NCI-H1105 (cell line): ENCODE data around the gene MISP3.

ENCODE experiments used
- DNase-seq: peaks from one replicate; lab custom pipeline; 2025; lab: John Stamatoyannopoulos, UW

The MISP3 gene

DNA sequence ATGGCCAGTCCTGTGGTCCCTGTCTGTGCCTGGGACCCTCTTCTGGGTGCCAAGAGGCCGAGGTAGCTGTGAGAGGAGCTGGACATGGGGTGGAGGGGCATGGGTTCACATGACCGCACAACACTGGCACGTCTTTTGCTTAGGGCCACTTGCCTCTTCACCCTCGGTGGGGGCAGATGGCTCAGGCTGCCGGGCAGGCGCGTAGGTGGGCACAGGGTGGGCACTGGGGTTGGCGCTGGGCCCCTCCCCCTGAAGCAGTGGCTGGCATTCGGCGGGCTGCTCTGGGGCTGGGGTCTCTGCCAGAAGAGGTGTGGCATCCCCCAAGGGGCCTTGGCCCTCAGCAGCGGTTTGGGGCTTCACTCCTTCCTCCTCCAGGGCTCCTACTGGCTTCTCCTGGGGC lies 19.1 kb upstream of the MISP3 start:
- DNase-seq: no peak

GRCh38 chr19:14054099-14054498 lies 18.5 kb upstream of the MISP3 start:
- no peak for DNase-seq

DNA sequence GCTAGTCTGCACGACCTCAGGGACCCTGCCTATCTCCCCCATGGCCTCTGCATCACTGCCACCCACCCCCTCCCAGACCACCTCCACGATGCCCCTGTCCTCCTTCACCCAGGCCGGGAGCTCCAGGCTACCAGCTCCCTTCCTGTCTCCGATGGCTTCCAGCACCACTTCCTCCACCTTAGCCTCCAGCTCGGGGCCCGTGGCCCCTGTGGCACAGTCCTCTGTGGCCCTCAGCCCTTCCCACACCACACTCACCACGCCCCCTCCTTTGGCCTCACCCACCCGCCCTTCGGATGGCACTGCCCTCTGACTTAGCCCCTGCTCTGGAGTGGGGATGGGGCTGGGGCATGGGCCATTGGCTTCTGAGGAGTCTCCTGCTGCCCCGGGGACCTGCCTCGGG lies 17.9 kb upstream of the MISP3 start:
- no peak for DNase-seq

GRCh38 chr19:14055396-14055795 lies 17.2 kb upstream of the MISP3 start:
- no peak for DNase-seq

- no peak for DNase-seq
Measured at GRCh38 chr19:14056069-14056666, 16.4 kb upstream of the MISP3 start.

GRCh38 chr19:14056741-14057356 lies 15.7 kb upstream of the MISP3 start:
- DNase-seq: no peak

- no peak for DNase-seq
Measured at GRCh38 chr19:14058182-14059092, 14.1 kb upstream of the MISP3 start.

- no peak for DNase-seq
Measured at GRCh38 chr19:14059093-14059480, 13.5 kb upstream of the MISP3 start.

DNA sequence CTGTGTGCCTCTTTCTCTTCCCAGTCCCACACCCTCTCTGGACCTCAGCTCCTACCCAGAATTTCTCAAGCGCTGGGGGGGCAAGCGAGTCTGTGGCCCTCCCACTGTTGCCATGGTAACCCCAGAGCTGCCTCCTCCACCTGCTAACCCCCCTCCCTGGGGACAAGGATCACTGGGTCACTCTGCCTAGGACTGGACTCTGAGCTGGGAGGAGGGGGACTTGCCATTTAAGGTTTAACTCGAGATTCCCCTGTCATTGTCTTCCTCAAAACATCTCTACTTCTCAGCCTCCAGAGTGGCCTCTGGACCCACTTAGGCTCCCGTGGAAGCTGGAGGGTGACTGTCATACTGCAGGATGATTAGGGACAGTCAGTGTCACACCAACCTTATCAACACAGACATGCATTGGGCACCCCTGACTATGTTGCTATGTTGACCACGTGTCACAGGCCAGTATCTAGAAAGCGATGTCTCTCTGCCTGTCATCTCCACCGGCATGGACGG lies 12.9 kb upstream of the MISP3 start:
- no peak for DNase-seq

DNA sequence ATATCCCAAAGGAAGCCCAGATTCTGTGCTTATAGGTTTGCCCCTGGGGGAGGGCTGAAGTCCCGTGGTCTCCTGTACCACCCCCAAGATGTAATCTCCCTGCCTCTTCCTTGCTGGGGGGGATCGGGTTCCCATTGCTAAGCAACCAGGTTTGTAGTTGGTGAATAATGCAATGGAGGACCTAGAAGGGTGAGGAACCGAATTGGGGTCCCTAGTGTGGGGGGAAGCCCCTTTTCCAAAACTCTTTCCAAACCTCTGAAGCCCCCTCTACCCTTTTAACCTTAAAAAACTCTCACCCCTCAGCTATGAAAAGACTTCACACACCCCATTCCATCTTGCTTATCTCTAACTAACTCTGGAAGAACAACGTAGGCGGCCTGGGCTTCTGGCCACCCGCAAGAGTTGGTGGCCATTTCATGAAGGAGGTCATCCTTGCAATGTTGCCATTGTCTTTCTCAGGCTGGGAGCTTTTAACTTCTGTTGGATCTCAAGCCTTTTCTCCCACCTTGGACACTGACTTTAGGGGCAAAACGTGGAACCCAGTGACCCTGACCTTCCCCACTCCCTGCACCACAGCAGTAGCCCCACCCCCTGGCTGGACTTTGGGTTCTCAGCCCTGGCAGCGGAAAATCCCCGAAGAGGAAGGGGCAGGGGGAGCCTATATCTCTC lies 11.4 kb upstream of the MISP3 start:
- DNase-seq: no peak

GRCh38 chr19:14061751-14062557 lies 10.6 kb upstream of the MISP3 start, which contains the start of gene PALM3:
TSS of gene PALM3 (minus strand) at chr19:14062076. CDS start at chr19:14061980, 96 bp downstream.
- DNase-seq: no peak

DNA sequence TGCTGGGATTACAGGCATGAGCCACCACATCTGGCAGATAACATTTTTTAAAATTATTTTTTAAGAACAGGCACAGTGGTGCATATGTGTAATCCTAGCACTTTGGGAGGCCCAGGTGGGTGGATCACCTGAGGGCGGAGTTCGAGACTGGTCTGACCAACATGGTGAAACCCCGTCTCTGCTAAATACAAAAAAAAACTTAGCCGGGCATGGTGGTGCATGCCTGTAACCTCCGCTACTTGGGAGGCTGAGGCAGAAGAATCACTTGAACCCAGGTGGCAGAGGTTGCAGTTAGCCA lies 10.1 kb upstream of the MISP3 start:
- DNase-seq: no peak

DNA sequence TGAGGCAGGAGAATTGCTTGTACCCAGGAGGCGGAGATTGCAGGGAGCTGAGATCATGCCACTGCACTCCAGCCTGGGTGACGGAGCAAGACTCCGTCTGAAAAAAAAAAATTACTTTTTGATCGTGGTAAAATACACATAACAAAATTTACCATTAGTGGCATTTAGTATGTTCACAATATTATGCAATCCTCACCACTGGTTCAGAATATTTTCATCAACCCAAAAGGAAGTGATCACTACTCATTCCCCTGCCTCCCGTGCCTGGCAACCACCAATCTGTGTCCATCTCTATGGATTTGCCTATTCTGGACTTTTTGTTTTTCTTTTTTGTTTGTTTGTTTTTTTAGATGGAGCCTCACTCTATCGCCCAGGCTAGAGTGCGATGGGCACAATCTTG lies 9.5 kb upstream of the MISP3 start:
- no peak for DNase-seq

- no peak for DNase-seq
Measured at GRCh38 chr19:14066134-14066533, 6.5 kb upstream of the MISP3 start.

DNA sequence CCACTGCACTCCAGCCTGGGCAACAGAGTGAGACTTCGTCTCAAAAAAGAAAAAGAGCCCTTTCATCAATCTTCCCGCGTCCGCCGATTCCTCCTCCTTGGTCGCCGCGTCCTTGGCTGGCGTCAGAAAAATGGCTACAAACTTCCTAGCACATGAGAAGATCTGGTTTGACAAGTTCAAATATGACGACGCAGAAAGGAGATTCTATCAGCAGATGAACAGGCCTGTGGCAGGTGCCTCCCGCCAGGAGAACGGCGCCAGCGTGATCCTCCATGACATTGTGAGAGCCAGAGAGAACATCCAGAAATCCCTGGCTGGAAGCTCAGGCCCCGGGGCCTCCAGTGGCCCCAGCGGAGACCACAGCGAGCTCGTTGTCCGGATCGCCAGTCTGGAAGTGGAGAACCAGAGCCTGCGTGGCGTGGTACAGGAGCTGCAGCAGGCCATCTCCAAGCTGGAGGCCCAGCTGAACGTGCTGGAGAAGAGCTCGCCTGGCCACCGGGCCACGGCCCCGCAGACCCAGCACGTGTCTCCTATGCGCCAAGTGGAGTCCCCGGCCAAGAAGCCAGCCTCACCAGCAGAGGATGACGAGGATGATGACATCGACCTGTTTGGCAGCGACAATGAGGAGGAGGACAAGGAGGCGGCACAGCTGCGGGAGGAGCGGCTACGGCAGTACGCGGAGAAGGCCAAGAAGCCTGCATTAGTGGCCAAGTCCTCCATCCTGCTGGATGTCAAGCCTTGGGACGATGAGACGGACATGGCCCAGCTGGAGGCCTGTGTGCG lies 2.1 kb upstream of the MISP3 start:
- DNase-seq: no peak

- DNase-seq: peak; percentile 71
Measured at GRCh38 chr19:14073261-14073924, 807 bp downstream of the MISP3 start.

DNA sequence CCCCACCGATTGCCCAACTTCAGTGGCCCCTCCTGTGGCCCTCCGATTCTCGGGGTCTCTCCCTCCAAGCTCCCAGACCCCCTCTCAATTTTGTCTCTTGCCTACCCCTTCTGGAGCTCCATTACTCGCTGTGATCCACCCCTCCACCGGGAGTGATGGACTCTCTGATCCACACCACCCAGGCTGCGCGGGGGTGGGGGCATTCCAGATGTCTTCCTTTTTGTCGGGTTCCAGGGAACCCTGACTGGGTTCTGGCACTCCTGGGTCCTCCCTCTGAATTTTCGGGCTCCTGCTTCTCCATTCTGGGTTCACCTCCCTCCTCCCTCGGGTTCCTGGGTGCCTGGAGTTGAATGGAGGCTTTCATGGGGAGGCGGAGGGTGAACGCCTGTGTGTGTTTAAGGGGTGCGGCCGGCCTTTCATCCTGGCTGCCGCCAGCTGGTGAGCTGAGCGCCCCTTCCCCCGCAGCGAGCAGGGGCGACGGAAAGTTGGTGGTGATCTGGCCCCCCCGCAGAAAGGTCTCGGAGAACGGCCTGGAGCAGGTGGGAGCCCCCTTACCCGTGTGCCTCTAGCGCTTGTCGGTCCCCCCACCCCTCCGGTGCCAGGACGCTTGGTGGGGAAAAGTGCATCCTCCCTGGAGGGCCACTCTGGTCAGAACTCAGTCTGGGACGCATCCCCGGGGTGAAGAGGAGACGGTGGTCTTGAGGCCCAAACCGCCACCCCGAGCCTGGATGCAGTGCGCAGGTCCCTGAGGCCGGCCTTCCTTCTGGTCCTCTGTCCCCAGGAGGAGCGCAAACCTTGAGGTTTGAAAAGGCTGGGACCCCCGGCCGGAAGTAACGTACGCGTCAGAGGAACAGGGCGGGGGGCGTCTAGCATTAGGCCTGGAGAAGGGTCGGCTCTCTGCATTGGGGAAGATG lies 1.6 kb downstream of the MISP3 start:
- no peak for DNase-seq

GRCh38 chr19:14078411-14078810 lies 5.8 kb downstream of the MISP3 start:
- no peak for DNase-seq
